Vagina (tissue), 2 donors: ENCODE data around the gene ACSL5.

Experiments
- CTCF ChIP-seq, 3 experiments: fragments of 450-650 bp in 2 of 3; fragments of 200-600 bp in 1 of 3; sonication (generic) in 1 of 3; IDR thresholded peaks; one replicate each; pipeline ENCODE4 v1.5.1; 2017 to 2019; ENCODE audit warnings: antibody characterized with exemption in 3 of 3, mild to moderate bottlenecking in 2 of 3, moderate library complexity in 2 of 3
- POLR2A ChIP-seq, 2 donors: fragments of 450-650 bp; IDR thresholded peaks; one replicate each; pipeline ENCODE4 v1.6.1; 2017; ENCODE audit warnings: antibody characterized with exemption in 2 of 2, mild to moderate bottlenecking in 2 of 2, moderate library complexity in 2 of 2

- TF ChIP-seq POLR2A (IDR thresholded peaks at IDR 0.05) (no peak), CTCF (IDR thresholded peaks at IDR 0.05) (no peak)
These were observed 41.9 kb upstream of the ACSL5 start for GRCh38 chr10:112332022-112332421.
